HG02763 (cell line): ENCODE data around the gene SNAP47.

ENCODE experiments used
- ATAC-seq: cut with Tn5 transposase; IDR thresholded peaks from one replicate; pipeline ENCODE4 v1.9.1; 2021; ENCODE audit warnings: mild to moderate bottlenecking, moderate library complexity; ENCODE audit not compliant: unreplicated experiment

SNAP47 gene

GRCh38 chr1:227781314-227781930 is 46.2 kb downstream of the SNAP47 start:
- no peak for ATAC-seq

- ATAC-seq, result no peak
These were observed 47.0 kb downstream of the SNAP47 start for GRCh38 chr1:227782226-227782625.

- ATAC-seq, result no peak
These were observed 50.0 kb downstream of the SNAP47 start for GRCh38 chr1:227785094-227785804.

GRCh38 chr1:227785805-227786671 is 50.8 kb downstream of the SNAP47 start:
- ATAC-seq, result no peak

- no peak for ATAC-seq
These were observed 51.7 kb downstream of the SNAP47 start for GRCh38 chr1:227786673-227787512.

GRCh38 chr1:227787513-227788270 is 52.5 kb downstream of the SNAP47 start:
- peak; percentile 94 for ATAC-seq

- ATAC-seq, result peak; percentile 56
These were observed 53.2 kb downstream of the SNAP47 start for GRCh38 chr1:227788271-227789083.

GRCh38 chr1:227789084-227790033 is 54.1 kb downstream of the SNAP47 start:
- no peak for ATAC-seq

- no peak for ATAC-seq
These were observed 54.8 kb downstream of the SNAP47 start for GRCh38 chr1:227790034-227790400.

- no peak for ATAC-seq
These were observed 55.6 kb downstream of the SNAP47 start for GRCh38 chr1:227790868-227791267.

- no peak for ATAC-seq
These were observed 56.3 kb downstream of the SNAP47 start for GRCh38 chr1:227791425-227792143.

- no peak for ATAC-seq
These were observed 57.2 kb downstream of the SNAP47 start for GRCh38 chr1:227792216-227793078.

GRCh38 chr1:227793079-227793947 is 58.1 kb downstream of the SNAP47 start:
- no peak for ATAC-seq

- ATAC-seq, result no peak
These were observed 58.9 kb downstream of the SNAP47 start for GRCh38 chr1:227793948-227794816.

- no peak for ATAC-seq
These were observed 59.6 kb downstream of the SNAP47 start for GRCh38 chr1:227794817-227795192.
